ENCODE measurements around the gene TNRC6A. TPM values are rescaled to one million over a fixed set of nuclear protein-coding genes. Genes with fewer than 3 reads are reported as not detected.

The TNRC6A gene
- total and polyA plus RNA-seq, 9 of the 15 experiments (the other 6 are each of a cell fraction or from before 2014, with no cell fraction given): 3.4 to 32.1 (median 26.6) TPM

DNA sequence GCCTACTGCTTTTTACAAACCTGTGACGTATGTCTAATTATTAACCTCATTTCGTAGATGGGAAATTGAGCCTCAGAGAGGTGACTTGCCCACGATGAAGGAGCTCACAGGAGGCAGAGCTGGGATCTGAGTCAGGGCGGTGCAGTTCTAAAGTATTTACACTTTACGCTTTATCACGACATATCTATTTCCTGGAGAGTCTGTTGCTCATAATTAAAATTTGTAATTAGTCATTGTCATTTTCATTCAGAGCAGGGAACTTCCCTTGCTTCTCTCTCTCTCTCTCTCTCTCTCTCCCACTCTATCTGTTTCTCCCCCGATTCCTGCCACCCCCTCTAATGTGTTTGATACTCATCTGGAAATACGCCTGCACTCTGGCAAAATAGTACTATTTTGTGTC lies 122.2 kb downstream of the TNRC6A start:
- peaks cover 5% of the 10 kb centered on the region in 2 experiments; a peak in 4 of 5 replicates for H3K4me1 ChIP-seq (replicated peaks in 1 of 2; ENCODE audit: control insufficient read depth in 2 of 2, insufficient read depth in 2 of 2, low read length in 2 of 2)
- H3K27ac ChIP-seq (ENCODE audit: extremely low read depth, low read depth, low read length): no peak overlapping the region
- ChIA-PET CTCF (ENCODE audit: low intra/inter-chr PET ratio) (no interaction called here), POLR2A (interaction anchor here (0.6 to 1.0 kb wide), 4 partner anchors 11 to 360 kb away, joined by 3 to 4 read pairs (median 3); no protein-coding TSS in a partner anchor)
- 10% methylated on average over 8 of the region's 8 CpGs for WGBS (ENCODE audit: insufficient coverage, low coverage, missing lambda C conversion rate)
- no peak overlapping the region for H3K4me3 ChIP-seq
- intact Hi-C loops (cut with micrococcal nuclease): no loop called here
- H3K36me3 ChIP-seq (ENCODE audit: control insufficient read depth, insufficient read depth, low read length): no peaks in the 10 kb centered on the region
- in situ Hi-C loops (cut with MboI): no loop called here
- no peaks in the 10 kb centered on the region for H3K27me3 ChIP-seq (ENCODE audit: control insufficient read depth in 2 of 2, insufficient read depth in 2 of 2, low read length in 2 of 2)
- H3K9me3 ChIP-seq (replicated peaks; ENCODE audit: control insufficient read depth, insufficient read depth, low read depth, low read length): no peaks in the 10 kb centered on the region
- TF ChIP-seq ARID1B (IDR thresholded peaks at IDR 0.05) (peak; percentile 22; the same call in 1 of the 2 replicates), MEIS2 (IDR thresholded peaks at IDR 0.05; ENCODE audit: partially characterized antibody) (peak; percentile 72), ZNF124 (CRISPR knock-in tag; IDR thresholded peaks at IDR 0.05) (no peak), RNF2 (IDR thresholded peaks at IDR 0.05) (no peak)
- TF ChIP-seq, protein P1, sequence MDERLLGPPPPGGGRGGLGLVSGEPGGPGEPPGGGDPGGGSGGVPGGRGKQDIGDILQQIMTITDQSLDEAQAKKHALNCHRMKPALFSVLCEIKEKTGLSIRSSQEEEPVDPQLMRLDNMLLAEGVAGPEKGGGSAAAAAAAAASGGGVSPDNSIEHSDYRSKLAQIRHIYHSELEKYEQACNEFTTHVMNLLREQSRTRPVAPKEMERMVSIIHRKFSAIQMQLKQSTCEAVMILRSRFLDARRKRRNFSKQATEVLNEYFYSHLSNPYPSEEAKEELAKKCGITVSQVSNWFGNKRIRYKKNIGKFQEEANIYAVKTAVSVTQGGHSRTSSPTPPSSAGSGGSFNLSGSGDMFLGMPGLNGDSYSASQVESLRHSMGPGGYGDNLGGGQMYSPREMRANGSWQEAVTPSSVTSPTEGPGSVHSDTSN (CRISPR knock-in tag; IDR thresholded peaks at IDR 0.05; ENCODE audit: low read depth): no peak
- TF ChIP-seq, protein P1 (tag; conservative IDR thresholded peaks at IDR 0.05; ENCODE audit: low read depth): peak; percentile 55
- TF ChIP-seq, protein P2, sequence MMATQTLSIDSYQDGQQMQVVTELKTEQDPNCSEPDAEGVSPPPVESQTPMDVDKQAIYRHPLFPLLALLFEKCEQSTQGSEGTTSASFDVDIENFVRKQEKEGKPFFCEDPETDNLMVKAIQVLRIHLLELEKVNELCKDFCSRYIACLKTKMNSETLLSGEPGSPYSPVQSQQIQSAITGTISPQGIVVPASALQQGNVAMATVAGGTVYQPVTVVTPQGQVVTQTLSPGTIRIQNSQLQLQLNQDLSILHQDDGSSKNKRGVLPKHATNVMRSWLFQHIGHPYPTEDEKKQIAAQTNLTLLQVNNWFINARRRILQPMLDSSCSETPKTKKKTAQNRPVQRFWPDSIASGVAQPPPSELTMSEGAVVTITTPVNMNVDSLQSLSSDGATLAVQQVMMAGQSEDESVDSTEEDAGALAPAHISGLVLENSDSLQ (IDR thresholded peaks at IDR 0.05): peak; percentile 56; the same call in 1 of the 2 replicates
- H3K4me2 ChIP-seq (ENCODE audit: insufficient read depth, low read length): no peak overlapping the region
- FAIRE-seq: no peak
- no peak overlapping the region for H3K9ac ChIP-seq (ENCODE audit: insufficient read depth in 1 of 2, low read depth in 2 of 2, low read length in 2 of 2)
- no peaks in the 10 kb centered on the region for H3K79me2 ChIP-seq (ENCODE audit: control insufficient read depth, insufficient read depth, low read length)
- H3K9me1 ChIP-seq (ENCODE audit: control insufficient read depth, insufficient read depth, low read length): no peaks in the 10 kb centered on the region
- ATAC-seq: no peak
- no TSS peak for BruUV-seq (replicated peaks)
- no peak for DNase-seq (ENCODE audit: extremely low read depth in 1 of 4, low spot score in 3 of 4)
- H4K20me1 ChIP-seq (replicated peaks; ENCODE audit: control insufficient read depth, insufficient read depth, low read length): no peaks in the 10 kb centered on the region
- H2AFZ ChIP-seq (ENCODE audit: low read depth, low read length): 0 out of 2 replicates have a peak overlapping the region, but pooled peaks have one; percentile 51
